Measurements from ENCODE around the gene SWT1. TPM values are rescaled to one million over a fixed set of nuclear protein-coding genes. Genes with fewer than 3 reads are reported as not detected.

SWT1 gene
- total and polyA plus RNA-seq, 4 donors = 1.1 to 19.4 (median 3.3) TPM

DNA sequence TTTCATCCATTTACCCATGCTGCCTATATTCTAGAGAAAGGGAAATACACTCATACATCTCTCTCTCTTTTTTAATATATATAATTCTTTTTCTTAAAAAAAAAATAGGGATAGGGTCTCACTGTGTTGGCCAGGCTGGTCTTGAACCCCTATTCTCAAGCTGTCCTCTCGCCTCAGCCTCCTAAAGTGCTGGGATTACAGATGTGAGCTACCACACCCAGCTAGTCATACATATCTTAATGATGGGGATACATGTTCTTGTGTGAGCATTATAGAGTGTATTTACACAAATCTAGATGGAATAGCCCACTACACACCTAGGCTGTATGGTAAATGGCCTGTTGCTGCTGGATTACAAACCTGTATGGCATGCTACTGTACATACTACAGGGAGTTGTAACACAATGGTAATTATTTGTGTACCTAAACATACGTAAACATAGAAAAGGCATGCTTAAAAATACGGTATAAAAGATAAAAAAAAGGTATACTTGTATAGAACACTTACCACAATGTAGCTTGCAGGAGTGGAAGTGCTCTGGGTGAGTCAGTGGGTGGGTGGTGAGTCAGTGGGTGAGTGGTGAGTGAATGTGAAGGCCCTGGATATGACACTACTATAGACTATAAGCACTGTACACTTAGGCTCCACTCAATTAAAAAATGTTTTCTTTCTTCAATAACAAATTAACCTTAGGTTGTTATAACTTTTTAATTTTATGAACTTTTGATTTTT is 87.2 kb downstream of the SWT1 start:
- Histone ChIP-seq H3K9me3 (ENCODE audit: control insufficient read depth in 4 of 4, insufficient read depth in 3 of 4, low read length in 3 of 4) (no peaks in the 10 kb centered on the region), H3K9ac (ENCODE audit: insufficient read depth in 1 of 2, low read length in 2 of 2) (no peak overlapping the region), H3K4me1 (ENCODE audit: control insufficient read depth in 5 of 5, insufficient read depth in 5 of 5, low read length in 5 of 5) (peaks cover 0 to 2% (median 0%) of the 10 kb centered on the region in 5 donors), H3K27me3 (ENCODE audit: control insufficient read depth in 3 of 3, insufficient read depth in 3 of 3, low read length in 2 of 3) (no peaks in the 10 kb centered on the region), H3K36me3 (ENCODE audit: control insufficient read depth in 4 of 4, insufficient read depth in 4 of 4, low read length in 4 of 4) (peaks cover 0 to 4% (median 0%) of the 10 kb centered on the region in 4 donors), H3K27ac (ENCODE audit: low read depth in 1 of 2, low read length in 1 of 2) (no peak overlapping the region), H3K4me3 (no peak overlapping the region)
- ATAC-seq (ENCODE audit: insufficient read depth, low FRiP score) (no peak), DNase-seq (no peak)
- TF ChIP-seq, protein P1, sequence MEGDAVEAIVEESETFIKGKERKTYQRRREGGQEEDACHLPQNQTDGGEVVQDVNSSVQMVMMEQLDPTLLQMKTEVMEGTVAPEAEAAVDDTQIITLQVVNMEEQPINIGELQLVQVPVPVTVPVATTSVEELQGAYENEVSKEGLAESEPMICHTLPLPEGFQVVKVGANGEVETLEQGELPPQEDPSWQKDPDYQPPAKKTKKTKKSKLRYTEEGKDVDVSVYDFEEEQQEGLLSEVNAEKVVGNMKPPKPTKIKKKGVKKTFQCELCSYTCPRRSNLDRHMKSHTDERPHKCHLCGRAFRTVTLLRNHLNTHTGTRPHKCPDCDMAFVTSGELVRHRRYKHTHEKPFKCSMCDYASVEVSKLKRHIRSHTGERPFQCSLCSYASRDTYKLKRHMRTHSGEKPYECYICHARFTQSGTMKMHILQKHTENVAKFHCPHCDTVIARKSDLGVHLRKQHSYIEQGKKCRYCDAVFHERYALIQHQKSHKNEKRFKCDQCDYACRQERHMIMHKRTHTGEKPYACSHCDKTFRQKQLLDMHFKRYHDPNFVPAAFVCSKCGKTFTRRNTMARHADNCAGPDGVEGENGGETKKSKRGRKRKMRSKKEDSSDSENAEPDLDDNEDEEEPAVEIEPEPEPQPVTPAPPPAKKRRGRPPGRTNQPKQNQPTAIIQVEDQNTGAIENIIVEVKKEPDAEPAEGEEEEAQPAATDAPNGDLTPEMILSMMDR (IDR thresholded peaks at IDR 0.05; ENCODE audit: control extremely low read depth, extremely low read depth) = no peak
- WGBS, 2 donors = 88 to 90% methylated on average over 3 of the region's 3 CpGs

DNA sequence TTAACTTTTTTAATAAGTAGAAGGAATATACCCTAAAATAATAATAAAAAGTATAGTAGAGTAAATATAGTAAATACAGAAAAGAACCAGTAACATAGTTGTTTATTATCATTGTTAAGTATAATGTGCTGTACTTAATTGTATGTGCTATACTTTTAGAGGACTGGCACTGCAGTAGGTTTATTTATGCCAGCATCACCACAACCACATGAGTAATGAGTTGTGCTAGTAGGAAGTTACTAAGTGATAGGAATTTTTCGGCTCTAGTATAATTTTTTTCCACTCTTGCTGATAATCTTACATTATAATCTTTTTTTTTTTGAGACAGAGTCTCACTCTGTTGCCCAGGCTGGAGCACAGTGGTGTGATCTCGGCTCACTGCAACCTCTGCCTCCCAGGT is 88.5 kb downstream of the SWT1 start:
- no peak overlapping the region for H3K27ac ChIP-seq (ENCODE audit: low read depth in 1 of 2, low read length in 1 of 2)
- H3K9ac ChIP-seq (ENCODE audit: insufficient read depth in 1 of 2, low read length in 2 of 2) = no peak overlapping the region
- H3K9me3 ChIP-seq (ENCODE audit: control insufficient read depth in 4 of 4, insufficient read depth in 3 of 4, low read length in 3 of 4) = no peaks in the 10 kb centered on the region
- no peak overlapping the region for H3K4me3 ChIP-seq
- H3K4me1 ChIP-seq (ENCODE audit: control insufficient read depth in 5 of 5, insufficient read depth in 5 of 5, low read length in 5 of 5) = peaks cover 0 to 2% (median 0%) of the 10 kb centered on the region in 5 donors
- DNase-seq (no peak), ATAC-seq (ENCODE audit: insufficient read depth, low FRiP score) (no peak)
- H3K36me3 ChIP-seq (ENCODE audit: control insufficient read depth in 4 of 4, insufficient read depth in 4 of 4, low read length in 4 of 4) = peaks cover 0 to 4% (median 0%) of the 10 kb centered on the region in 4 donors
- H3K27me3 ChIP-seq (ENCODE audit: control insufficient read depth in 3 of 3, insufficient read depth in 3 of 3, low read length in 2 of 3) = no peaks in the 10 kb centered on the region
- TF ChIP-seq, protein P1 (IDR thresholded peaks at IDR 0.05; ENCODE audit: control extremely low read depth, extremely low read depth) = no peak
- 89 to 93% methylated on average over 2 of the region's 2 CpGs for WGBS, 2 donors

DNA sequence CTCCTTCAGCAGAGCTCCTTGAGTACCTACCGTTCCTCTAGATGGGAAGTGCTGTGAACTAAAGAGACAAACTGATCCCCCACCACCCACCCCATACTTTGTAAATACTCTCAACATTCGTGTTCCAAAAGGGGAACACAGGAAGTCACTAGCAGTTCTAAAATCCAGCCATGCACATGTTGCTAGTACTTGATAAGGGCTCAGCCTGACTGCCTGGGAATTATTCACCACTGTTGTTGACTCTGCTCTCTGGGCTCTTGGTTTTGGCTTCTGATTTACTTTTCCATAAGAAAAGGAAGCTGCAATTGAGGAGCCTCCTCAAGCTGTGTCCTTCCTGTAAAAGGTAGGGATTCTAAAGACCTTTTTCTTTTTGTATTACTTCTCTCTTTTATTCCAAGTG is 92.6 kb downstream of the SWT1 start:
- ATAC-seq (ENCODE audit: insufficient read depth, low FRiP score) = no peak
- TF ChIP-seq, protein P1 (IDR thresholded peaks at IDR 0.05; ENCODE audit: control extremely low read depth, extremely low read depth) = no peak
- Histone ChIP-seq H3K27me3 (ENCODE audit: control insufficient read depth in 3 of 3, insufficient read depth in 3 of 3, low read length in 2 of 3) (no peaks in the 10 kb centered on the region), H3K4me1 (ENCODE audit: control insufficient read depth in 5 of 5, insufficient read depth in 5 of 5, low read length in 5 of 5) (peaks cover 0 to 1% (median 0%) of the 10 kb centered on the region in 5 donors), H3K36me3 (ENCODE audit: control insufficient read depth in 4 of 4, insufficient read depth in 4 of 4, low read length in 4 of 4) (peaks cover 0 to 1% (median 0%) of the 10 kb centered on the region in 4 donors), H3K9ac (ENCODE audit: insufficient read depth in 1 of 2, low read length in 2 of 2) (no peak overlapping the region), H3K9me3 (ENCODE audit: control insufficient read depth in 4 of 4, insufficient read depth in 3 of 4, low read length in 3 of 4) (no peaks in the 10 kb centered on the region), H3K4me3 (no peak overlapping the region), H3K27ac (ENCODE audit: low read depth in 1 of 2, low read length in 1 of 2) (peak overlapping the region in 1 of 2 donors; percentile 13)
- peak in 1 of 3 donors; percentile 4 for DNase-seq
- 28 to 36% methylated on average over 2 of the region's 2 CpGs for WGBS, 2 donors
